ENCODE data around the gene MYO1D.

- no peak for TF ChIP-seq EZH2 (IDR thresholded peaks at IDR 0.05; ENCODE audit: borderline replicate concordance, low read depth, low read length, severe bottlenecking)
- TF ChIP-seq, protein P1, sequence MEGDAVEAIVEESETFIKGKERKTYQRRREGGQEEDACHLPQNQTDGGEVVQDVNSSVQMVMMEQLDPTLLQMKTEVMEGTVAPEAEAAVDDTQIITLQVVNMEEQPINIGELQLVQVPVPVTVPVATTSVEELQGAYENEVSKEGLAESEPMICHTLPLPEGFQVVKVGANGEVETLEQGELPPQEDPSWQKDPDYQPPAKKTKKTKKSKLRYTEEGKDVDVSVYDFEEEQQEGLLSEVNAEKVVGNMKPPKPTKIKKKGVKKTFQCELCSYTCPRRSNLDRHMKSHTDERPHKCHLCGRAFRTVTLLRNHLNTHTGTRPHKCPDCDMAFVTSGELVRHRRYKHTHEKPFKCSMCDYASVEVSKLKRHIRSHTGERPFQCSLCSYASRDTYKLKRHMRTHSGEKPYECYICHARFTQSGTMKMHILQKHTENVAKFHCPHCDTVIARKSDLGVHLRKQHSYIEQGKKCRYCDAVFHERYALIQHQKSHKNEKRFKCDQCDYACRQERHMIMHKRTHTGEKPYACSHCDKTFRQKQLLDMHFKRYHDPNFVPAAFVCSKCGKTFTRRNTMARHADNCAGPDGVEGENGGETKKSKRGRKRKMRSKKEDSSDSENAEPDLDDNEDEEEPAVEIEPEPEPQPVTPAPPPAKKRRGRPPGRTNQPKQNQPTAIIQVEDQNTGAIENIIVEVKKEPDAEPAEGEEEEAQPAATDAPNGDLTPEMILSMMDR (IDR thresholded peaks at IDR 0.05; ENCODE audit: extremely low read depth in 1 of 2, insufficient read depth in 1 of 2, low read depth in 1 of 2, low read length in 2 of 2) = no peak
- TF ChIP-seq POLR2AphosphoS5 (IDR thresholded peaks at IDR 0.05; ENCODE audit: insufficient read depth, low read depth, low read length) = no peak
- TF ChIP-seq FOS (IDR thresholded peaks at IDR 0.05; ENCODE audit: borderline replicate concordance, insufficient read depth, low read length) = peak; percentile 22
- TF ChIP-seq JUN (IDR thresholded peaks at IDR 0.05; ENCODE audit: borderline replicate concordance, insufficient read depth, insufficient read length, low read depth) = peak; percentile 82
- no peak for TF ChIP-seq MAX (IDR thresholded peaks at IDR 0.05; ENCODE audit: insufficient read depth, insufficient read length)
- TF ChIP-seq POLR2A (IDR thresholded peaks at IDR 0.05; ENCODE audit: low read depth, low read length) = no peak
Measured at GRCh38 chr17:32803544-32803943, 73.4 kb downstream of the MYO1D start.
